ENCODE measurements around the gene SYPL1. TPM values are rescaled to one million over a fixed set of nuclear protein-coding genes. Genes with fewer than 3 reads are reported as not detected.

SYPL1 gene
- total RNA-seq, 3 donors from 2014 or later, result 73.8 to 109 (median 80.8) TPM

DNA sequence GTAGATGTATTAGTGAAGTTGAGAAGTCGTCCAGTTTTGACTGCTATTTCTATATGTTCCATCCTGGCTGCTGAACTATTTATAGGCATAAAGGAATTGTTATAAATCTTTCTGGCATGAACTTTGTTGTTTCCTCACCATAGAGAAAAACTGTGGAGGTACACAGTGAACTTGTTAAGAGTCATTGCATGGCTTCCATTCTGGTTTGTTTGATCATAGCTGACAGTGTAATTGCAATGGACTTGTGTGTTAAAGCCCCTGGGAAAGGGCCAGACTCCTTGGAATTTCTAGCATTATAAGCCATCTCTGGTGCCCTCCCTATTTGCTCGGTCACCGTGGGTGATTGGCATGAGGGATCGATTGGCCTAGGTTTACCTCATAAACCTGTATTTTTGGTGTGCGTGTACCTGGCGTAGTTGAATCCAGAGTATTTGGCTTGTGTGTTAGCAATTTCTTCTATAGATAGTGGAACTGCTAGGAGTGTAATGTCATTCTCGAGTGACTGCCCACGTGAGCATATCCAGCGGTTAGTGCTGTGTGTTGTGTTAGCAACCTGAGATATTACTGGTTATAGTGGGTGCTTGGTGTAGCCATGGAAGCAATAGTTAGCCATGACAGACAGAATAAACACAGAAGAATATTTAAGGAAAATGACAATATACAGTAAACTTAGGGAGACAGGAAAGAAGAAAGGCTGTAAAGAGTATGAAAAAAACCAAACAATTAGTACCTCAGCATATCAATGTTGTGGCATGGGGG lies 5.9 kb upstream of the SYPL1 start:
- H3K4me1 ChIP-seq (ENCODE audit: low read depth), result no peaks in the 10 kb centered on the region
- DNase-seq, result no peak
- no peak overlapping the region for H3K4me3 ChIP-seq
- H3K36me3 ChIP-seq (ENCODE audit: low read depth), result no peaks in the 10 kb centered on the region
- ATAC-seq, result no peak
- TF ChIP-seq CTCF (IDR thresholded peaks at IDR 0.05), result no peak
- H3K9me3 ChIP-seq, result no peaks in the 10 kb centered on the region
- intact Hi-C loops (cut with DNase I, micrococcal nuclease), result no loop called here

- H3K36me3 ChIP-seq (ENCODE audit: low read depth), result no peaks in the 10 kb centered on the region
- no peaks in the 10 kb centered on the region for H3K9me3 ChIP-seq
- intact Hi-C loops (cut with DNase I, micrococcal nuclease), result no loop called here
- H3K4me1 ChIP-seq (ENCODE audit: low read depth), result no peaks in the 10 kb centered on the region
- ATAC-seq (no peak), DNase-seq (no peak)
- no peak for TF ChIP-seq CTCF (IDR thresholded peaks at IDR 0.05)
- H3K4me3 ChIP-seq, result no peak overlapping the region
Measured at GRCh38 chr7:106116161-106116704, 4.1 kb upstream of the SYPL1 start.

- intact Hi-C loops (cut with DNase I, micrococcal nuclease), result no loop called here
- no peak for TF ChIP-seq CTCF (IDR thresholded peaks at IDR 0.05)
- Histone ChIP-seq H3K9me3 (no peaks in the 10 kb centered on the region), H3K36me3 (ENCODE audit: low read depth) (no peaks in the 10 kb centered on the region), H3K4me3 (no peak overlapping the region), H3K4me1 (ENCODE audit: low read depth) (peaks cover 10% of the 10 kb centered on the region)
- DNase-seq (peak in 1 of 3 donors; percentile 6), ATAC-seq (no peak)
Measured at GRCh38 chr7:106114716-106115383, 2.7 kb upstream of the SYPL1 start.

DNA sequence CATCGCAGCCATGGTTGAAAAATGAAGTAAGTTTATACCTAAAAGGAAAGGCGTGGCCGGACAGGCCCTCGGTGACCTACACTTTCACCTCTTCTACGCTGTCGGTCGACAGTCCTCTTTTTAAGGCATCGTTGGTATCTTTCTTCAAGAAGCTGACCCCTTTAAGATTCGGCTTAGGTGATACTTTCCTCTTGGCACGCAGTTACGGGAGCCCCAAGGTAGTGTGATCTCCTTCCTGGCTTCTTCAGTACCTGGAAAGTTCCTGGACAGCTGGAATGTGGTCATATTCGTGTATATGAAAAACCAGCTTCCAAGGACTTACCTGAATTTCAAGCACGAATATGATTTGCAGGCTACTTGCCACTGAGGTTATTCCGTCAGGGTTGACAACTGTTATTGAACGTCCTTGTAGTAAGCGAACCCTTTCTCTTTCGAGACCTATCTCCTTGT lies 885 bp upstream of the SYPL1 start:
- no peak for TF ChIP-seq CTCF (IDR thresholded peaks at IDR 0.05)
- Histone ChIP-seq H3K36me3 (ENCODE audit: low read depth) (no peaks in the 10 kb centered on the region), H3K4me3 (no peak overlapping the region), H3K9me3 (no peaks in the 10 kb centered on the region), H3K4me1 (ENCODE audit: low read depth) (peaks cover 14% of the 10 kb centered on the region)
- intact Hi-C loops (cut with DNase I, micrococcal nuclease), result no loop called here
- DNase-seq (peak in 1 of 3 donors; percentile 17), ATAC-seq (no peak)

DNA sequence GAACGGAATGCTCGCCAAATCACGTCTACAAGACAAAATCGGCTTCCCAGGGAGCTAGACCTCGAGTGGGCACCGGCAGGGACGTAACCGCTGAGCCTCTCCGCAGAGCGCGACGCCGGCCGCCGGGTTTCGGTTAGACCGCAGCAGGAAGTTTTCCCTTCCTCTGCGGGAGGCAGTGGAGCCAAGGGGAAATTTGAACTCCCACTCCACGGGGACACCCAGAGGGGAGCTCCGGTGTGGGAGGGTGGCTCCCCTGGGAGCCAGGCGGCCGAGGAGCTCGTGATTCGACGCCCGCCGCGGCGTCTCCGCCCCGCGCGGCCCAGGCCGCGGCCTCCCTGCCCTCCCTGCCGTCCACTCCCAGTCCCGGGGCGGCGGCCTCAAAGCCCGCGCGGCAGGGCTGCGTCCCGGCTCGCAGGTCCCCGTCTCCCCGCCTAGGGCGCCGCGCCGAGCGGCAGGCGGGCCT lies 426 bp downstream of the SYPL1 start:
- intact Hi-C loops (cut with DNase I, micrococcal nuclease), result no loop called here
- peaks cover 14% of the 10 kb centered on the region for H3K4me1 ChIP-seq (ENCODE audit: low read depth)
- no peaks in the 10 kb centered on the region for H3K36me3 ChIP-seq (ENCODE audit: low read depth)
- H3K9me3 ChIP-seq, result no peaks in the 10 kb centered on the region
- ATAC-seq, result peak; percentile 86
- no peak for TF ChIP-seq CTCF (IDR thresholded peaks at IDR 0.05)
- peak overlapping the region; percentile 58 for H3K4me3 ChIP-seq
- peak; percentile 67 to 88 (median 85) for DNase-seq

Measured in mucosa of descending colon (tissue), 3 donors.